Dermis blood vessel endothelial cell (primary cell): ENCODE measurements around the gene PRR33. TPM values are rescaled to one million over a fixed set of nuclear protein-coding genes. Genes with fewer than 3 reads are reported as not detected.

Experiments
- DNase-seq: peaks from one replicate; pipeline ENCODE4 v3.0.0; 2010
- total RNA-seq: library from RNA; depleted of rRNA; stranded (reverse); fragments of >200 nt; gene quantifications from 2 replicates; pipeline ENCODE4 v1.2.3, GENCODE V29; 2014

Gene PRR33
- not detected in 2 replicates for total RNA-seq

DNA sequence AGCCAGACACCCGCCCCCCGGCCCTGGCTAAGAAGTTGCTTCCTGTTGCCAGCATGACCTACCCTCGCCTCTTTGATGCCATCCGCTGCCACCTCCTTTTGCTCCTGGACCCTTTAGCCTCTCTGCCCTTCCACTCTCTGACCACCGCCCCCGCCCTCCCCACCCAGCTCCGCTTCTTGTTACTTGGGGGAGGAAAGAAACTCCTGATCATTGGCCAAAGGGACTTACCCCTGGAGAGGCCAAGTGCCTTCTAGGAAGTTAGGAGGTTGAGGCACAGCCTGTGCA is at the start of gene PRR33:
Gene PRR33, minus strand, starts transcription at position 65 of the 285 bp plus-strand sequence. CDS start 1,311 bp downstream, outside the sequence.
- no peak for DNase-seq

DNA sequence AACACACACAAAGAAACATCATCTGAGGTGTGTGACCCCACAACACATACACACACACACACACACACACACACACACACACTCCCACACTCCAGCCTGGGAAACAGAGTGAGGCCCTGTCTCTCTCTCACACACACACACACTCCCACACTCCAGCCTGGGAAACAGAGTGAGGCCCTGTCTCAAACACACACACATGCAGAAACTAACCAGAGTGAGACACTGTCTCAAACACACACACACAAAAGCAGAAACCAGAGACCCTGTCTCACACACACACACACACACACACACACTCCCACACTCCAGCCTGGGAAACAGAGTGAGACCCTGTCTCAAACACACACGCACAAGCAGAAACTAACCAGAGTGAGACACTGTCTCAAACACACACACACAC is 48.1 kb upstream of the PRR33 start:
- peak; percentile 51 for DNase-seq

DNA sequence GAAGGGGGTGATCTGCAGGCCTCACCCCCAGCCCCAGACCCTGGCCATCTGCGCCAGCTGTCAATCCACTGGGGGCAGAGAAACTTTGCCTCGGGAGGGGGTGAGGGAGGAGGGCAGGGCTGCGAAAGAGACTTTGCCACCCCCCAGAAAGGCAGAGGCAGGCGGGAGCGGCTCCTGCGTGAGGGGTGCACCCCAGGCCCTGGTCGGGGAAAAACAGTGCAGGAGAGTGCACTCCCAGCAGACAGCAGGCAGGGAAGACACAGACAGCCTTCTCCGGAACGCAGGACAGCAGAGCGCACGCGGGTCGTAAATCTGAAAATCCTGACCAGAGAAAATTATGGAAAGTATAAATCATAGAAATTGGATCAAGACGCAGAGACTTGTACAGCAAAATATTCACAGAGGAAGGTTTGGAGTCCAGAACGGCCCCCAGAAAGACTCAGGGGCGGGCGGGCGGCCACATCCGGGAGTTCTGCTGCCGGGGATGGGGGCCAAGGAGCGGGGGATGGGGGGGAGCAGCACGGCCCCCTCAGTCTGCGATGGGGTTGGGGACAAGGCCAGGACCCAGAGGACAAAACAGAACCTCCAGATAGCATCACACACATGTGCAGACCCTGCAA is 47.4 kb upstream of the PRR33 start:
- no peak for DNase-seq

DNA sequence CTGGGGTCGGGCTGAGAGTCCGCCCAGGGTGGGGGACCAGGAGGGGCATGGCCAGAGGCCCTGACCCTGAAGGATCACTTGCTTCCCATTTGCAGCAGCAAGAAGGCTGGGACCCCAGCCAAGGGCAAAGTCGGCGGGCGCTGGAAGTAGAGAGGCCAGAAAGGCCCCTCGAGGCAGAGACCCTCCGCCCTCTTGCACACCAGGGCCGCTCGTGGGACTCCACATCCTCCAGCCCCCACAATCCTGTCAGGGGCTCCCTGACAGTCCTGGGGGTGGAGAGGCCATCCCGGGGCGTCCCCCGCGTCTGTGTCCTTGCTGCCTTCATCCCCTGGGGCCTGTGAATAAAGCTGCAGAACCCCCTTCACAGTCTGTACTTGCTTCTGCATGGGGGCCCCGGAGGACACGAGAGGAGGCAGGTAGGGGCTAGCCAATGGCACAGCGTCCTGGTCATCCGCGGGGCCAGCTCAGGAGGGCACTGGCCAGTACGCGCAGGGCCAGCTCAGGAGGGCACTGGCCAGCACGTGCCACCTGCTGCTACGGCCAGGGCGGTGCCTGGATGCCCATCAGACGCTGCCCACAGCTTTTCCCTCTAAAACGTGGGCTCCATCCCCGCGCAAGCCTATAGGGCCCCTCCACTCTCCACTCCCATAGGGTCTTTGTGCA is 46.8 kb upstream of the PRR33 start:
- no peak for DNase-seq

DNA sequence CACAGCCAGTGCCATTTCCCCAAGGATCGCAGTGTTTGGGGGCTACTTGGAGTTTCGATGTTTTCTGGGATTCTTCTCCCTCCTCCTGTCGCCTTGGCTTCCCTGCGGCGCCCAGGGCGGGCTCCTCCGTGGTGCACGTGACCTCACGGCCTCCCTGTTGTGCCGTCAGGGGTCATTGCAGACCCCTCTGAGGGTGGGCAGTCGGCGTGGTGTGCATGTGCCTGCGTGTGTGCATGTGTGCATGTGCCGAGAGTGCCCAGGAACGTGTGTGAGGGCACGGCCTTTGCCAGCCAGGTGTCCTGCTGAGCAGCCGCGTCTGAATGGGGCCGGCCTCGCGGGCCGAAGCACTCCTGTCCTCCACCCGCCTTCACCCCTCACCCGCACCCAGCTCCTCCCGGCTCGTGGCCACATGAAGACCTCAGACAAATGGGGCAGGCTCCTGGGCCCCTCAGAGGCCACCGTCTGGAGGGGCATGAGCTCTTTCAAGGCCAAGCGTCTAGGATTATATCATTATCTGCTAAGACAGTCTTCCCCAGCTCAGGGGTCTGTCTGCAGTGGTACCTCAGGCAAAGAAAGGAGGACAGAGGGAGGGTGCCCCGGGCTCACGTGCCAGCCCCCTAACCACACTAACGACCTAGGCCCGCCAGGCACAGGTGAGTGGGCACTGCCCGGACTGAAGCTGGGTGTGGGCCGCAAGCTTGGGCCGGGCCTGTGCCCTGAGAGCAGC is 46.1 kb upstream of the PRR33 start:
- no peak for DNase-seq

DNA sequence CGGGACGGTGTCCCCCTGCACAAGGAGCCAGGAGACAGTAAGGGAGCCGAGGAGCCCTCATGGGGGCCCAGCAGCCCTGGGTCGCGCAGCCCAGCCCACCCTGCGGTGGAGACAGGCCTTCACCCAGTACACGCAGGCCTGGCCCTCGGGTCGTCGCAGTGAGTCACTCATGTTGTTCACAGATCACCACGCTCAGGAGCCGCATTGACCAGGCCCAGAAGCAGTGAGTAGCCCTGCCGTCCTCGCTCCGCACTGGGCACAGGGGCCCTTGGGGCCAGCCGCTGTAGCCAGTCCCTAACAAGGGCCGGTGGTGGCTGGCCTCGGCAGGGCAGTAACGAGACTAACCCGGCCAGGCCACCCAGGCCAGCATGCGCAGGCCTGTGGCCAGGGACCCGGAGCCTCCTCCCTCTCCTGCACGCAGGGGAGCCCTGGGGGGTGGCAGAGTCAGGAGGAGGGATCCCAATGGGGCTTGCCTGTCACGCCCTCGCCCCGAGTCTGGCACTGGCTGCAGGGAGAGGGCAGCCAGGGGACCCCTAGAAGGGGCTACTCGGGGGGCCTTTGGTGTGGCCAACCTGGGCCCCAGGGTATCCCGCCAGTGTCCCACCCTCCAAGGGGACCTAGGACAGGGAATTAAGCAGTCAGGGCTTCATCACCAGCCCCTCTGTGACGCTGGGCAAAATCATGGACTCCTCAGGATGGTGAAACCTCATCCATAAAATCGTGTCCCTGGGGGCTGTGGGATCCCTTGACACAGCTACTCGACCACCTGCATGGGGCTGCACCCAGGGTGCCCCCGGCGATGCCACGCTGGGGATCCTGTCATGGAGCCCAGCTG is 45.3 kb upstream of the PRR33 start:
- no peak for DNase-seq

DNA sequence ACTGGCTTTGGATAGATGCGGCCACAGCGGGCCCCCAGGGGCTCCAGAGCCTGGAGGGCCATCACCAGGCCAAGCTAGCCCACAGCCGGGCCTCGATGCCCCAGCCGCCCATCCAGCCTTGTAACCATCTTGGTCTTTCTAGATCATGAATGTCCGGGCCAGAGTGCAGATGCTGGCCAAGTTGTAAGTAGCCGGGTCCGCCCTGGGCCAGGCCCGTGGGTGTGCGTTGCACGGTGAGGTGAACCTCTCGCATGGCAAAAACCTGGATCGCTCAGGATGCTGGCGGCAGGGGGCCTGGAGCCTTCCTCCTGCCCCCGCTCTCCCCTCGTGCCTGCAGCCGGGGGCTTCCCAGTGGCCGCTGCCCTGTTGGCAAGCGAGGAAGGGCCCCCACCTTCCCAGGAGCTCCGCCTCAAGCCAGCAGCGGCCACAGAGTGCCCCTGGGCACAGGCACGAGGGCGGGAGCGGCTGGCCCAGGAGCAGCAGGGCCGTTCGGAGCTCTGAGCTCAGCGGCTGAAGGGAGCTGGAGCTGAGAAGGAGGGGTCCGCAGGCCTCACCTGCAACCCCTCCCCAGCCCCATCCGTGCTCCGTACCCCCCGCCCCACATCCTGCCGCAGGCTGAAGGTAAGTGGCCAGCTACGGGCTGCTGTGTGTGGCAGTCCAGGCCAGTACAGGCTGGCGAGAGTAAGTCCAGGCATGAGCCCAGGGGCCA is 44.5 kb upstream of the PRR33 start:
- no peak for DNase-seq

DNA sequence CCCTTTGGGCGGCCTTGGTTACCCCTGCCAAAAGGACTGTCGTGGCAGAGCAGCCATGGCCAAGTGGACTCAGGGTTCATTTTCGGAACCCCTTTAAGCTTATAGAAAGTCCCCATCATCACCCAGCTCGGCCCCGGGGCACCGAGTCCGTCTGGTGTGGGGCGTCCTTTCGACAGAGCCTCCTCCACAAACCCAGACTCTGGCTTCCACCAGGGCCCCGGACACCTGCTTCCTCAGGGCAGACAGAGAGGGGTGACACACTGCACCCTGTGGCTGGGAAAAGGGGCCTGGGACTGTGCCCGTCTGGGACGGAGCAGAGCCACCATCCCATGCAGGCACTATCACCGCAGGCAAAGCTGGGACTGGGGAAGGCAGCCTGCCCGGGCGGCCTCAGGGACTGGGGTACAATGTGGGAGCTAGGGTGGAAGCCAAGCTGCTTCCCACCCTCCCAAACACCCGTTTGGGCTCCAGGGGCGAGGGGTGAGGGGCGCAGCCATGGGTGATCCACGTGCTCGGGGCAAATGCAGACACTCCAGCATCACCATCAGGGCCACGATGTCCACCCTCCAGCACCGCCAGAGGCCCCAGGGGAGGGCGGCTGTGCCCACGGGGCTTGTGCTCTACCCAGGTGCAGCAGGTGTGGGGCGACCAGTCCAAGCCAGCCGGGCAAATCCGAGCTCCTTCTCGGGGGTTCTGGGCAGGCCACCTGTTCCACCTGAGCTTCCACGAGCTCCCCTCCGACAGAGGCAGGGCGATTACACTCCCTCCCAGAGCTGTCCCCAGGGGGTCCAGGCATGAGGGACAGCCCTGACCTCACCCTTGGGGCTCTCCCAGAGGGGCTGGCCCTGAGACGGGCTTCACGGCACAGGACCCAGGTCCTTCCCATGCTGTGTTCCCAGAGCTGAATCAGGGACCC is 43.7 kb upstream of the PRR33 start:
- DNase-seq = no peak

DNA sequence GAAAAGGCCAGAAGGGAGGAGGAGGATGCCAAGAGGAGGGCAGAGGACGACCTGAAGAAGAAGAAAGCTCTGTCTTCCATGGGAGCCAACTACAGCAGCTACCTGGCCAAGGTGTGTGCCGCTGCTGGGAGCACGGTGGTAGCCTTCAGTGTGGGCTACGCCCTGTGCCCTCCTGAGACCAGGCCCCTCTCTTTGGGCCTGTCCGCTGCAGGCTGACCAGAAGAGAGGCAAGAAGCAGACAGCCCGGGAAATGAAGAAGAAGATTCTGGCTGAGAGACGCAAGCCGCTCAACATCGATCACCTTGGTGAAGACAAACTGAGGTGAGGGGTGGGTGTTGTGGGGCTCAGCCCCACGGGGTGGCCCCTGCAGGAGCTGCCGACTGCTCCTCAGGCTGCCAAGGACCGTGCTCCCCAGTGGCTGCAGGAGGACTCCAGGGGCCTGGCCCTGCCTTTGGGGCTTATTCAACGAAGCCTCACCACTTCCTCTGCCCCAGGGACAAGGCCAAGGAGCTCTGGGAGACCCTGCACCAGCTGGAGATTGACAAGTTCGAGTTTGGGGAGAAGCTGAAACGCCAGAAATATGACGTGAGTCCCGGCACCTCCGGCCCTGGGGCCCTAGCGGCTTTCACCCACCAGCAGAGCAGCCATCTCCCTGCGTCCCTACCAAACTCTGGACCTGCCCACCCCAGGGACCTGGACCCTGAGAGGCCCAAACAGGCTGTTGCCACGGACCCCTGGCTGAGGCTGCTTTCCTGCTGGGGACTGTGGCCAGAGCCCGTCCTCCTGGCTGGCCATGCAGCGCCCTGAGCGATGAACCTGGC is 42.9 kb upstream of the PRR33 start:
- DNase-seq = no peak

DNA sequence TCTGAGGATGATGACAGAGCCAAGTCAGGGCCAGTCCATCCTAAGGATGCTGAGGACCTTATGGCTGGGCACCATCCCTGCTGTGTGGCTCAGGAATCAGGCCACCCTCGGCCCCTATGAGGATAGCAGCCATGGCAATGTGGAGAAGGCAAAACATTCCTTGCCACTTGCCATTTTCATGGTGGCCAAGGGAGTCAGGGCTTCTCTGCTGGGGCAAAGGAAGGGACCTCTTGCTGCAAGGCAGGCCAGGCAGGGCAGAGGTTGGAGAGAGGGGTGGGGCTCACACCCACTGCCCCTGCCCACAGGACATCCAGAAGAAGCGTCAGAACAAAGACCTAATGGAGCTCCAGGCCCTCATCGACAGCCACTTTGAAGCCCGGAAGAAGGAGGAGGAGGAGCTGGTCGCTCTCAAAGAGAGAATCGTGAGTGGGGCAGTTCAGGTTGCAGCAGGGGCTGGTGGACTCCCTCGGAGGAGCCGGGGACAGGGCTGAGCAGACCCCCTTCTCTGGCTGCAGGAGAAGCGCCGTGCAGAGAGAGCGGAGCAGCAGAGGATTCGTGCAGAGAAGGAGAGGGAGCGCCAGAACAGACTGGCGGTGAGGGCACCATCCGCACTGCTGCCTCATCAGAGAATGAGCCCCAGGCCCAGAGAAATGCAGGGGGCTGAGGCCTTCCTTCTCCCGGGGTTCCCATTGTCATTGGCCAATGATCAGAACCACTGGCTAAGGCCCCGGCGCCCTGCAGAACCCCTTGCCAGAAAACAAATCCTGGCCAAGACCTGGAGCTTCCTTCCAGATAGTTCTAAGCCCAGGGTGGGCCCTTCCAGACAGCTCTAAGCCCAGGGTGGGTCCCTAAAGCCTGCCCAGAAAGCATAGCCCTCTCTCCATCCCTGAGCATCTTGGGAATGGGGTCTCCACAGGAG is 42.0 kb upstream of the PRR33 start:
- DNase-seq = no peak

DNA sequence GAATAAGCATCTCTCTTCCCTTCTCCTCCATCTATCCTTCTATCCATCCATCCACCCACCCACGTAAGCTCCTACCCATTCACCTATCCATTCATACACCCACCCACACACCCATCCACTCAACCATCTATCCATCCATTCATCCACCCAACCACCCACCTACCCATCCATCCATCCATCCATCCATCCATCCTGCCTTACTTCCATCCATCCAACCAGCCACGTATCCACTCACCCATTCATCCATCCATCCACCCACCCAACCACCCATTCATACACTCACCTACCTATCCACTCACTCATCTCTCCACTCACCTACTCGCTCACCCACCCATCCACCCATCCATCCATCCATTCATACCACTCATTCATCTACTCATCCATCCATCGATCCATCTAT is 41.0 kb upstream of the PRR33 start:
- no peak for DNase-seq

DNA sequence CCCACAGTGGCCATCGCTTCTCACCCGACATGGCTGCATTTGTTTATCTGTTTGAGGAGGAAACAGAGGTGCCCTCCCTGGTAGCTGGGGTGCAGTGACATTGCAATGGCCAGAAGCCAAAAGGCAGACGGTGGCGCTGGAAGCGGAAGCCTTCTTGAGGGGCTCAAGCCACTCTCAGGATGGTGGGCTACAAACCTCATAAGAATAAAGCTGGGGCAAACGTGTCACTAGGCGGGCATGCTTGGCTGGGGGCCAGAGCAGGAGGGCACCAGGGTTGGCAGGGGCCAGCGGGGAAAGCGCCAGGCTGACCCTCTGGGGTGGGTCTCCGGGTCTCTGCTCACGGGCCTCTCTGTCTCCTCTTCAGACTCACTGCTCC is 40.4 kb upstream of the PRR33 start:
- no peak for DNase-seq

DNA sequence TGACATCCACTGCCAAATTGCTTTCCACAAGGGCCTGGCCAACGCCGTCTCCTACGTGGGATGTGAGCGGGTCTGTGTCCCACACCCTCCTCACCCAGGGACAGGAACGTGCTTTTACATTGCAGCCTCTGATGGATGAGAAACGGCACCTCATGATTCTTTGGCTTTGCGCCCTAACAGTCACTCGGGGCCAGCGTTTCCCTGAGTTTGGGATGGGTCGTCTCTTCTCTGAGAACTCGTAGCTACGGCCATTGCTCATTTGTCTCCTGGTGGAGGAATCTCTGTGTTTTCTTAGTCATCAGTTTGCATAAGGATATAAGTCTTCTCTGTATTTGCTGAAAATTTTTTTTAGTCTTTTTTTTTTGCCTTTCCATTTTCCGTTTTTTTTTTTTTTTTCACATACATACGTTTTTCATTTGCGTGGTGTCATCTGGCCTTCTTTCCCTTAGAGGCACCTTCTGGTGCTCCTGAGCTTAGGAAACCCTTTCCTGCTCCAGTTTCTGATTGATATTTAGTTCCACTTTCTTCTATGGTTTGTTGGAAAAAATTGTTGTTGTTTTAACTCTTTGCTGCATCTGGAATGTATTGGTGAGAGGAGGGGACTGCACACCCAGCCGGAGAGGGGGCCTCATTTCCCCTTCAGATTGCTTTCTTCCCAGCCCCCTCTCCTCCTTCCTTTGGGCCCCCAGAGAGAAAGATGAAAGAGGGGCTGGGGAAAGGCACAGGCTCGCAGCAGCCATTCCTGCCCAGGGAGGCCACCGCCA is 39.8 kb upstream of the PRR33 start:
- no peak for DNase-seq

DNA sequence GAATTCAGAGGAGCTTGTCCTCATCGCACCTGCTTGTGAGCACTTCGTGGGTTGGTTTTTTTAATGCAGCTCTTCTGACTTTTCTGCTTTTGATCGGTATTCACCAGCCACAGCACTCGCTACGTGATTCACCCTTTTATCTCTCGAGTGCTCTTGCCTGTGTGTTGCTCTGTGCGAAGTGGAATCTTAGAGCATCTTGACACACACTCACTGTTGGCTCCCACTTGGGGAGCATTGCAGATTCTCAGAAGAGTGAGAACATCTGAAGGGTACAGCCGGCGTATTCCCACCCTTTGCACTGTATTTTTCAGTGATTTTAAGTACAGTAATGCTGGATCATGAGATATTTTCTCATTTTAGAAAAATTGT is 38.8 kb upstream of the PRR33 start:
- no peak for DNase-seq

DNA sequence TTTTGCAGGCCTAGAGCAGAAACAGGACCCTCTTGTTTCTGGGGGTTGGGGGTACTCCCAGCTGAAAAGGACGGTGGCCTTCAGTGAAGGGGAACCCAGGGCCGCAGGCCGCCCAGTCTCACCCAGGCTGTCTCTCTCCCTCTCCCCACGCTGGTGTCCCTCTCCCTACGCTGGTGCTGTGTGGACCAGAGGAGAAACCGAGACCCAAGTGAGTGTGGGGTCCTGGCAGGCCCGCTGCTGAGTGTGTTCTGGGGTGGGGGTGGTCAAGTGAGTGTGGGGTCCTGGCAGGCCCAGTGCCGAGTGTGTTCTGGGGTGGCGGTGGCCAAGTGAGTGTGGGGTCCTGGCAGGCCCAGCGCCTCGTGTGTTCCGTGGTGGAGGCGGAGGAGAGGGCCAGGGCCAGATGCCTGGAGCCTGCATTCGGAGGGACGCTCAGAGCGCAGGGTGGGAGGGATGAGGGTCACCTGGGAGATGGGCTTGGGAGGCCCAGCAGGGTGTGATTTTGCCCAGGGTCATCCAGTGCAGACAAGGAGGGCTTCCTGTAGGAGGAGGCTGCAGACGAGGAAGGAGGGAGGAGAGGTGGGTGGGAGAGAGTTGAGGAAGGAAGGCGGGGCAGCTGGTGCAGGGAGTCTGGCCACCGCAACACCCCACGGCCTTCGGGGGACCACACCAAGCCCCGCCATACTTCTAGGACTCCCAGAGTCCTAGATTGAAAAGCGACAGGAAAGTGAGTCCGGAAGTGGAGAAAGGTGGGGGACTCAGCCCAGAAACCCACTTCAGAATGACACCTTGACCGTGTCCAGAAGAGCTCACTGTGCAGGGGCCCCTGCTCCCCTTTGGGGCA is 38.1 kb upstream of the PRR33 start:
- no peak for DNase-seq

DNA sequence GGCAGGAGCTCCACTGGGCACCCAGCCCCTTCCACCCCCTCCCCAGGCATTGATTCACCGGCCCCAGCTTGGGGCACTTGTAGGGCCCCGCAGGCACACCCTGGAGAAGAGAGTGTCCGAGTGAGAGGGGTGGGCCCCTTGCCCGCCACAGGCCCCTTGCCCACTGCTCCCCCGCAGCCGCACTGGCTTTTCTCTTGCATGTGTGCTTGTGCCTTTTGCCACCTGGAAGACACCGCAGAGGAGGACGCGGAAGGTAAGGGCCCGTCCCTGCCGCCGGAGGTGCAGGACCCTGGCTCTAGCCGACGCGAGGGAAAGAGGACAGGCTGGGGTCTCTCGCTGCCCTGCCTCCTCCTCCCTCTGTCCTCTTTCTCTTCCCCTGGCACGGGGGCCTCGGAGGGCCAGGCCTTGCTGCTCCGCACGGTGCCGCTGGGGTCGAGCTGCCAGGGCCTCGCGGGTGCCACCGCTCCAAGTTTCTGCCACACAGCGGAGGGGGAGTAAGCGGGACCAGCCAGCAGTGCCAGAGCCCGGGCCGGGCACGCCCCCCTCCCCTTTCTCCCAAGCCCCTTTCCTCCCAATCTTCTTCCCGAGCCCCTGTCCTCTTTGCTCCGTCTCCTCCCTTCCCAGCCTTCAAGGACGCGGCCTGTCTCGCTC is 37.3 kb upstream of the PRR33 start:
- no peak for DNase-seq

DNA sequence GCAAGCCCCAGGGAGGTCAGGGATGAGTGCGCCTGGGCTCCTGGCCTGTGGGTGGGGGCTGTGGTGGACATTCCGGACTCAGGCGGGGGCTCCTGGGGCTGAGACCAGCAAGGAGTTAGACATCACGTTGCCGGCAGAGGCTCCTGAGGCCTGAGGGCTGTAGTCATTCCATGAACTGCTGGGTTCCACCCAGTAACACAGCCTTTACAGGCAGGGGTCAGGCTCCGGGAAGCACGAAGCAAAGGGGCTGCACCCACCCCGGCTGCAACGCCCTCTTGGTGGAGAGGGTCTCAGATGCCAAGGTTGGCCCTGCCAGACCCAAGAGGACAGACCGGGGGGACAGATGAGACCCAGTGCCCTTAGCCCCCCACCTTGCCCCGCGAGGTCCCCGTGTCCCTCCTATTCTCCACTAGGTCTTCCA is 36.8 kb upstream of the PRR33 start:
- DNase-seq = no peak
